GM12864 (cell line): ENCODE data around the gene CRNKL1.

Experiments used
- DNase-seq: peaks from one replicate; pipeline ENCODE4 v3.0.0-alpha.2; 2011; ENCODE audit warnings: low read depth
- H3K4me3 ChIP-seq: 2 replicates; pipeline ENCODE4 v1.5.1; 2011; ENCODE audit warnings: mild to moderate bottlenecking, low read depth, low read length, control low read depth
- TF ChIP-seq, protein P1 (sequence below): IDR thresholded peaks from 2 replicates; pipeline ENCODE4 v1.5.1; 2011; ENCODE audit warnings: low read depth, mild to moderate bottlenecking, moderate library complexity, low read length, control low read depth, inconsistent platforms; ENCODE audit errors: missing control alignments

Gene CRNKL1

DNA sequence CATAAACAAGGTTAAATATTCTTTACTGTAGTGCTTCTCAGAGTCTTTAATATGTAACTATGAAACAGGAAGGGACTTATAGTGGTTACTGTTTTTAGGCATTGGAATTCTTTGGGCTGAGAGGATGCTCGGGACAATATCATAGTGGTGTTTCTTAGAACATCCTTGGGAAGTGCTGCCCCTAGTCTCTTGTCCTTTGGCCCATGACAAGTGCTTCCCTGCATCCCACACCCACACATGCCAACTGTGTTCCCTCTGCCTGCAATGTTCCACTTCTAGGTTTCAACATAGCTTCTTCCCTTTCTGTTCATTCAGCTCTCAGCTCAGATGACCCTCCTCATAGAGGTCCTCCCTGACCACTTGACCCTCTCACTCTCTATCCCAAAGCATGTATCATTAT is 37.7 kb upstream of the CRNKL1 start:
- H3K4me3 ChIP-seq, result no peak overlapping the region
- DNase-seq, result no peak
- TF ChIP-seq, protein P1, sequence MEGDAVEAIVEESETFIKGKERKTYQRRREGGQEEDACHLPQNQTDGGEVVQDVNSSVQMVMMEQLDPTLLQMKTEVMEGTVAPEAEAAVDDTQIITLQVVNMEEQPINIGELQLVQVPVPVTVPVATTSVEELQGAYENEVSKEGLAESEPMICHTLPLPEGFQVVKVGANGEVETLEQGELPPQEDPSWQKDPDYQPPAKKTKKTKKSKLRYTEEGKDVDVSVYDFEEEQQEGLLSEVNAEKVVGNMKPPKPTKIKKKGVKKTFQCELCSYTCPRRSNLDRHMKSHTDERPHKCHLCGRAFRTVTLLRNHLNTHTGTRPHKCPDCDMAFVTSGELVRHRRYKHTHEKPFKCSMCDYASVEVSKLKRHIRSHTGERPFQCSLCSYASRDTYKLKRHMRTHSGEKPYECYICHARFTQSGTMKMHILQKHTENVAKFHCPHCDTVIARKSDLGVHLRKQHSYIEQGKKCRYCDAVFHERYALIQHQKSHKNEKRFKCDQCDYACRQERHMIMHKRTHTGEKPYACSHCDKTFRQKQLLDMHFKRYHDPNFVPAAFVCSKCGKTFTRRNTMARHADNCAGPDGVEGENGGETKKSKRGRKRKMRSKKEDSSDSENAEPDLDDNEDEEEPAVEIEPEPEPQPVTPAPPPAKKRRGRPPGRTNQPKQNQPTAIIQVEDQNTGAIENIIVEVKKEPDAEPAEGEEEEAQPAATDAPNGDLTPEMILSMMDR, result no peak

- DNase-seq, result no peak
- TF ChIP-seq, protein P1, result no peak
- no peak overlapping the region for H3K4me3 ChIP-seq
These were observed 36.8 kb upstream of the CRNKL1 start for GRCh38 chr20:20089018-20089417.

- DNase-seq, result no peak
- TF ChIP-seq, protein P1, result no peak
- H3K4me3 ChIP-seq, result no peak overlapping the region
These were observed 33.5 kb upstream of the CRNKL1 start for GRCh38 chr20:20085812-20086211.

- H3K4me3 ChIP-seq, result no peak overlapping the region
- TF ChIP-seq, protein P1, result no peak
- no peak for DNase-seq
These were observed 32.8 kb upstream of the CRNKL1 start for GRCh38 chr20:20085071-20085470.

GRCh38 chr20:20084296-20084752 is 32.1 kb upstream of the CRNKL1 start:
- H3K4me3 ChIP-seq, result no peak overlapping the region
- no peak for DNase-seq
- TF ChIP-seq, protein P1, result no peak

GRCh38 chr20:20083807-20084206 is 31.5 kb upstream of the CRNKL1 start:
- no peak overlapping the region for H3K4me3 ChIP-seq
- peak; percentile 22 for DNase-seq
- TF ChIP-seq, protein P1, result peak; percentile 53

DNA sequence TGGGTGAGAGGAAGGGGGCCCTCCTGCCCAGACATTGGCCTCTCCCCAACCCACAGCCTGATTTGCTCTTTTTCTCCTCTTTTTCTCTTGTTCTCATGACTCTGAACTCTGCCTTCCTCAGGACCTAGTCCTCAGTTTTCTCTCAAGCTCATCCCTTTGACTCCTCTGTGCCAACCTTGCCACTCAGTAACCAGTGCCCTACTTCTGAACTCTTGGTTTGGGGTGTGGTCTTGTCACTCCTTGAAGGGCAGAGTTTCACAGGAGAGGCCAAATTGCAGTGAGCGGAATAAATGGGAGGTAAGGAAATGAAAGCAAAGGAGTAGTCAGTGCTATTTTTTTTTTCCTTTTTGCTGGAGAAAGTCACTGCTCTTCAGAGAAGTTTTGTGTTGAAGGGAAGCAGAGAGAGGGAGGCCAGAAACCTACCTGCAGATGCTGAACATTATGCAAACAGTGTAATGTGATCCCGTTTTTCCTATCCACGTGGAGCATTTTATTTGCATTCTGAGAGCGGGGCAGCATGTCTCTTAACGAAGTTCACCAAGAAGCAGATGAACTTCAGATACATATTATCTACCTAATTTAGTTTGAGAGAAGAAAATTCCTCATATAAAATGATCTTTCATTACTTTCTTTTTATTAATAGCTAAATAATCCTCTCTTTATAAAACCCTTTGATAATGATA is 27.0 kb upstream of the CRNKL1 start:
- no peak for DNase-seq
- H3K4me3 ChIP-seq, result no peak overlapping the region
- TF ChIP-seq, protein P1, result no peak
